PC-9 (cell line): ENCODE results near the gene GSTA4. TPM values are rescaled to one million over a fixed set of nuclear protein-coding genes. Genes with fewer than 3 reads are reported as not detected.

ENCODE experiments used
- BruUV-seq: library from RNA; stranded (reverse); fragments of 400-500 nt; replicated peaks from 2 replicates; lab custom pipeline; 2021; lab: Mats Ljungman, UMichigan
- CTCF ChIA-PET: fragments of 300-600 bp; sonication (Branson Sonifier 250); formaldehyde crosslinking; loops from one replicate; lab custom pipeline; 2022; ENCODE audit warnings: antibody characterized with exemption; lab: Charles Lee
- POLR2A ChIA-PET: fragments of 300-600 bp; sonication (Branson Sonifier 250); formaldehyde crosslinking; loops from one replicate; lab custom pipeline; 2022; ENCODE audit warnings: antibody characterized with exemption; ENCODE audit not compliant: unreplicated experiment; lab: Charles Lee
- DNase-seq, 2 experiments: peaks; one replicate each; pipeline versions ENCODE4 v3.0.0 to v3.0.0-alpha.2; 2015 to 2022; ENCODE audit warnings: mixed read lengths in 1 of 2
- H2AFZ ChIP-seq: fragments of 200-600 bp; sonication (generic); 2 replicates; pipeline ENCODE4 v1.8.1; 2017; ENCODE audit warnings: antibody characterized with exemption
- H3F3A ChIP-seq: fragments of 200-600 bp; sonication (generic); 2 replicates; pipeline ENCODE4 v1.8.1; 2017; ENCODE audit warnings: antibody characterized with exemption, mild to moderate bottlenecking, low read depth; ENCODE audit not compliant: insufficient read depth
- H3K27ac ChIP-seq: fragments of 200-600 bp; sonication (generic); 2 replicates; pipeline ENCODE4 v1.6.1; 2016; ENCODE audit warnings: mixed run types
- H3K27me3 ChIP-seq: fragments of 200-600 bp; sonication (generic); 2 replicates; pipeline ENCODE4 v1.6.1; 2016; ENCODE audit warnings: low read depth, mixed run types; ENCODE audit not compliant: insufficient read depth
- H3K36me3 ChIP-seq: fragments of 200-600 bp; sonication (generic); 2 replicates; pipeline ENCODE4 v1.6.1; 2016; ENCODE audit warnings: low read depth, mixed run types
- H3K4me1 ChIP-seq: fragments of 200-600 bp; sonication (generic); replicated peaks from 2 replicates; pipeline ENCODE4 v1.6.1; 2016; ENCODE audit warnings: mixed run types; ENCODE audit not compliant: insufficient read depth
- H3K4me2 ChIP-seq: fragments of 200-600 bp; sonication (generic); 2 replicates; pipeline ENCODE4 v1.6.1; 2017; ENCODE audit warnings: mixed run types
- H3K4me3 ChIP-seq: fragments of 200-600 bp; sonication (generic); 2 replicates; pipeline ENCODE4 v1.6.1; 2016; ENCODE audit warnings: mixed run types
- H3K79me2 ChIP-seq: fragments of 200-600 bp; sonication (generic); 2 replicates; pipeline ENCODE4 v1.6.1; 2017; ENCODE audit warnings: low read depth, mixed run types
- H3K9me2 ChIP-seq: fragments of 200-600 bp; sonication (generic); 2 replicates; pipeline ENCODE4 v1.8.1; 2017; ENCODE audit warnings: mild to moderate bottlenecking; ENCODE audit not compliant: insufficient read depth
- H3K9me3 ChIP-seq: fragments of 200-600 bp; sonication (generic); 2 replicates; pipeline ENCODE4 v1.8.1; 2016; ENCODE audit warnings: low read depth; ENCODE audit not compliant: insufficient read depth
- H4K20me1 ChIP-seq: fragments of 200-600 bp; sonication (generic); 2 replicates; pipeline ENCODE4 v1.8.1; 2017; ENCODE audit not compliant: insufficient read depth
- CTCF ChIP-seq: fragments of 200-600 bp; sonication (generic); conservative IDR thresholded peaks from 2 replicates; pipeline ENCODE4 v1.6.1; 2017; ENCODE audit warnings: mixed run types, antibody characterized with exemption, mild to moderate bottlenecking, moderate library complexity
- EZH2 ChIP-seq: fragments of 200-600 bp; sonication (generic); IDR thresholded peaks from 2 replicates; pipeline ENCODE4 v1.8.0; 2017; ENCODE audit warnings: antibody characterized with exemption, low read depth
- intact Hi-C: fragments of 100-400 bp; cut with micrococcal nuclease; formaldehyde crosslinking; loops from one replicate; pipeline ENCODE4 v1.10.0; 2022; ENCODE audit not compliant: unreplicated experiment
- total RNA-seq: library from RNA; stranded (reverse); gene quantifications from 2 replicates; pipeline ENCODE4 v1.2.3, GENCODE V29; 2021

Gene GSTA4
- total RNA-seq, 1 experiment from 2014 or later = 3.4 TPM

DNA sequence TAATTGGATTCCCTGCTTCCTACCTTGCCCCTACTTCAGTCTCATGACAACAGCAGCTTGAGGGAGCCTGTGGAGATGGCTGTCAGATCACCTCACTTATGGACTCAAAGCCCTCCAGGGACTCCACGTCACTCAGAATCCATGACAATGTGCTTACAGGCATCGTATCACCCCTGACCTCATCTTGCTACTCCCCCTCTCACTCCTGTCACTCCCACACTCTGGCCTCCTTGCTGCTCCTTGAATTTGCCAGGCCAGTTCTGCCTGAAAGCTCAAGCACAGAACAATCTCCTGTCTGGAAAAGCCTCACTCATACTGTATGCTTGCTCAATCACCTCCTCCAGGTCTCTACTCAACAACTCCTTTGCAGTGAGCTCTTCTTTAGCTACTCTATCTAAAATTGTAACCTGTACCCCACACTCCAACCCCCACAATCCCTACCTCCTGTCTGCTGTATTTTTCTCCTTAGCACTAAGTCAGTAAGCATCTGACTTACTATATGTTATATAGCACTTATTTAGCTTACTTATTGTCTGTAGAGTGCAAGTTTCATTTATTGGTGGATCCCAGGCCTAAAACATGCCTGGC lies 10.7 kb upstream of the GSTA4 start:
- Histone ChIP-seq H3K79me2 (no peaks in the 10 kb centered on the region), H4K20me1 (no peaks in the 10 kb centered on the region), H3K36me3 (no peaks in the 10 kb centered on the region; the same call in 1 of the 2 replicates), H3K27ac (no peak overlapping the region), H3K4me2 (no peak overlapping the region), H3F3A (no peaks in the 10 kb centered on the region), H3K4me3 (no peak overlapping the region), H3K9me3 (no peaks in the 10 kb centered on the region; the same call in 1 of the 2 replicates), H3K9me2 (no peaks in the 10 kb centered on the region), H3K27me3 (no peaks in the 10 kb centered on the region), H2AFZ (no peak overlapping the region), H3K4me1 (no peaks in the 10 kb centered on the region)
- CTCF ChIA-PET = no interaction called here
- no peak for DNase-seq
- no TSS peak for BruUV-seq
- no peak for TF ChIP-seq EZH2
- intact Hi-C loops = no loop called here
- POLR2A ChIA-PET = no interaction called here

GRCh38 chr6:52999456-52999855 lies 4.4 kb upstream of the GSTA4 start:
- BruUV-seq = no TSS peak

GRCh38 chr6:52998603-52999002 lies 3.5 kb upstream of the GSTA4 start:
- no peaks in the 10 kb centered on the region for H3K27me3 ChIP-seq
- H3K4me1 ChIP-seq = peaks cover 13% of the 10 kb centered on the region
- intact Hi-C loops = no loop called here
- H3K9me2 ChIP-seq = no peaks in the 10 kb centered on the region
- CTCF ChIA-PET = no interaction called here
- H4K20me1 ChIP-seq = no peaks in the 10 kb centered on the region
- H3K27ac ChIP-seq = no peak overlapping the region
- TF ChIP-seq CTCF (no peak), EZH2 (no peak)
- H2AFZ ChIP-seq = no peak overlapping the region
- no TSS peak for BruUV-seq
- no peak overlapping the region for H3K4me3 ChIP-seq
- DNase-seq = no peak
- no peaks in the 10 kb centered on the region for H3K36me3 ChIP-seq
- H3F3A ChIP-seq = peaks cover 6% of the 10 kb centered on the region
- H3K79me2 ChIP-seq = no peaks in the 10 kb centered on the region
- H3K9me3 ChIP-seq = no peaks in the 10 kb centered on the region; the same call in 1 of the 2 replicates
- POLR2A ChIA-PET = no interaction called here
- no peak overlapping the region for H3K4me2 ChIP-seq

More at GRCh38 chr6:52999456-52999855, 4.4 kb upstream of the GSTA4 start:
- CTCF ChIA-PET = no interaction called here
- no peaks in the 10 kb centered on the region for H4K20me1 ChIP-seq
- H3K4me2 ChIP-seq = no peak overlapping the region
- peaks cover 6% of the 10 kb centered on the region for H3F3A ChIP-seq
- no peak overlapping the region for H3K27ac ChIP-seq
- H3K4me1 ChIP-seq = peaks cover 11% of the 10 kb centered on the region
- no peak for DNase-seq
- no peaks in the 10 kb centered on the region for H3K9me2 ChIP-seq
- POLR2A ChIA-PET = interaction anchor here (0.7 kb wide), 1 partner anchor 124 kb away, joined by 6 read pairs; no protein-coding TSS in a partner anchor
- H3K36me3 ChIP-seq = no peaks in the 10 kb centered on the region
- intact Hi-C loops = no loop called here
- no peak overlapping the region for H2AFZ ChIP-seq
- no peaks in the 10 kb centered on the region; the same call in 1 of the 2 replicates for H3K9me3 ChIP-seq
- no peaks in the 10 kb centered on the region for H3K27me3 ChIP-seq
- TF ChIP-seq EZH2 (no peak), CTCF (no peak)
- no peak overlapping the region for H3K4me3 ChIP-seq
- no peaks in the 10 kb centered on the region for H3K79me2 ChIP-seq
